22Rv1 (cell line): ENCODE results near the gene RAB39B.

Experiments
- H3K27ac ChIP-seq: fragments of 450-650 bp; 2 replicates; pipeline ENCODE4 v1.5.1; 2017
- CTCF ChIP-seq: fragments of 450-650 bp; IDR thresholded peaks from 2 replicates; pipeline ENCODE4 v1.5.1; 2017; ENCODE audit warnings: mild to moderate bottlenecking
- ZFX ChIP-seq: fragments of 450-650 bp; IDR thresholded peaks from 2 replicates; pipeline ENCODE4 v1.6.1; 2017; ENCODE audit warnings: antibody characterized with exemption, borderline replicate concordance

Gene RAB39B

GRCh38 chrX:155216179-155216939 is 47.9 kb downstream of the RAB39B start, which contains the start of gene VBP1:
Gene VBP1 (plus strand): TSS chrX:155216460. CDS start chrX:155216483, 23 bp downstream.
- TF ChIP-seq CTCF: peak; percentile 45
- no peak for TF ChIP-seq ZFX
- H3K27ac ChIP-seq: peak within 1 kb of the TSS; percentile 71

GRCh38 chrX:155215443-155216178 is 48.7 kb downstream of the RAB39B start:
- peak overlapping the region; percentile 71 for H3K27ac ChIP-seq

GRCh38 chrX:155213731-155214130 is 50.6 kb downstream of the RAB39B start:
- no peak for TF ChIP-seq CTCF
- no peak overlapping the region for H3K27ac ChIP-seq

More at GRCh38 chrX:155215443-155216178, 48.7 kb downstream of the RAB39B start:
- TF ChIP-seq CTCF (no peak), ZFX (no peak)

- H3K27ac ChIP-seq: no peak overlapping the region
- TF ChIP-seq CTCF (no peak), ZFX (no peak)
Measured at GRCh38 chrX:155211208-155211607, 53.1 kb downstream of the RAB39B start.
